GM21717 (cell line): ENCODE results near the gene ZNF710.
"Not testable (repeated sequence)": the region's sequence is repeated elsewhere in the genome, so short reads cannot be mapped to it uniquely, and the experiment has no call there.

ENCODE experiments used
- ATAC-seq: cut with Tn5 transposase; IDR thresholded peaks from one replicate; pipeline ENCODE4 v1.9.1; 2021; ENCODE audit warnings: mild to moderate bottlenecking, moderate library complexity; ENCODE audit not compliant: unreplicated experiment

Gene ZNF710

GRCh38 chr15:90001062-90001682 lies at the start of gene ZNF710:
TSS of gene ZNF710 (plus strand) at chr15:90001324. CDS start at chr15:90067138, 65,814 bp downstream.
- ATAC-seq: no peak

GRCh38 chr15:89954541-89954940 lies 46.6 kb upstream of the ZNF710 start:
- no peak for ATAC-seq

GRCh38 chr15:89955449-89955998 lies 45.6 kb upstream of the ZNF710 start:
- not testable (repeated sequence) for ATAC-seq

- no peak for ATAC-seq
Measured at GRCh38 chr15:89958107-89958805, 42.9 kb upstream of the ZNF710 start.

- ATAC-seq: no peak
Measured at GRCh38 chr15:89963301-89964231, 37.6 kb upstream of the ZNF710 start.

GRCh38 chr15:89964232-89964954 lies 36.7 kb upstream of the ZNF710 start:
- ATAC-seq: no peak

- ATAC-seq: no peak
Measured at GRCh38 chr15:89967881-89968280, 33.2 kb upstream of the ZNF710 start.

- ATAC-seq: no peak
Measured at GRCh38 chr15:89971592-89971997, 29.5 kb upstream of the ZNF710 start.

GRCh38 chr15:89972085-89972484 lies 29.0 kb upstream of the ZNF710 start:
- ATAC-seq: no peak

- ATAC-seq: no peak
Measured at GRCh38 chr15:89975482-89976245, 25.5 kb upstream of the ZNF710 start.

- ATAC-seq: no peak
Measured at GRCh38 chr15:89976246-89976600, 24.9 kb upstream of the ZNF710 start.

GRCh38 chr15:89977836-89978235 lies 23.3 kb upstream of the ZNF710 start:
- ATAC-seq: not testable (repeated sequence)

- no peak for ATAC-seq
Measured at GRCh38 chr15:89978914-89979313, 22.2 kb upstream of the ZNF710 start.

- ATAC-seq: no peak
Measured at GRCh38 chr15:89980896-89981295, 20.2 kb upstream of the ZNF710 start.

GRCh38 chr15:89982315-89983055 lies 18.6 kb upstream of the ZNF710 start:
- ATAC-seq: no peak

GRCh38 chr15:89984001-89984400 lies 17.1 kb upstream of the ZNF710 start:
- no peak for ATAC-seq

GRCh38 chr15:89984421-89985010 lies 16.6 kb upstream of the ZNF710 start:
- ATAC-seq: no peak

- ATAC-seq: no peak
Measured at GRCh38 chr15:89985111-89985510, 16.0 kb upstream of the ZNF710 start.

- no peak for ATAC-seq
Measured at GRCh38 chr15:89991312-89991711, 9.8 kb upstream of the ZNF710 start.
